Measurements from ENCODE around the gene ARHGEF11. TPM values are rescaled to one million over a fixed set of nuclear protein-coding genes. Genes with fewer than 3 reads are reported as not detected.

Gene ARHGEF11
- total and polyA plus RNA-seq, 2 of the 4 experiments (the other 2 are of a cell fraction): 16.8 to 17.2 TPM

DNA sequence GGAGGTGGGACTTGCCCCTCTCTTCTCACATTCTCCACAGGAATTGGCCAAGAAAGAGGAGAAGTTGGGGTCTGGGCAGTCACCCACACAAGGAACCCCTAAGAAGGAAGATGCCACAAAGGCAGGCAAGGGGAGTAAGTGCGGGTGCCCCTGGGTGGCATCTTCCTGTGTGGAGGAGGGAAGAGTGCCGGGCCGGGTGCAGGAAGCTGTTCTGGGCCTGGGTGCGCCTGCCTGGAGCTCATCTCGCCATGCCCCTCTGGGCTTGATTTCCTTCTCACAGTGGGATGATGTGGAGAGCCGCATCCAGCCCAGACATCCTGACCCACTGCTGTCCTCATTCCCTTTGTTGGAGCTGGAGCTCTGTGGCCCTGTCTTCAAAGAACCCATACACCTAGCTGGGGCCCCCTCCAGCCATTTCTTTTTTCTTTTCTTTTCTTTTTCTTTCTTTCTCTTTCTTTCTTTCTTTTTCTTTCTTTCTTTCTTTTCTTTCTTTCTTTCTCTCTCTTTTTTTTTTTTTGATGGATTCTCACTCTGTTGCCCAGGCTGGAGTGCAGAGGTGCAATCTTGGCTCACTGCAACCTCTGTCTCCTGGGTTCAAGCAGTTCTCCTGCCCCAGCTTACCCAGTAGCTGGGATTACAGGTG, 115.8 kb downstream of the ARHGEF11 start:
- Histone ChIP-seq H4K8ac (ENCODE audit: low read depth in 2 of 2, low read length in 2 of 2) (no peak overlapping the region), H3K79me1 (ENCODE audit: low read depth in 1 of 2, low read length in 2 of 2) (no peaks in the 10 kb centered on the region), H4K20me1 (ENCODE audit: insufficient read depth, low read length) (no peaks in the 10 kb centered on the region; the same call in 1 of the 2 replicates), H2AFZ (replicated peaks; ENCODE audit: low read length, poor library complexity) (no peak overlapping the region), H2AK5ac (ENCODE audit: low read depth, low read length) (no peak overlapping the region), H3K56ac (ENCODE audit: extremely low read depth, insufficient read depth, low read length) (no peak overlapping the region), H2BK5ac (ENCODE audit: low read depth, low read length, poor library complexity, severe bottlenecking) (no peak overlapping the region), H2AK9ac (replicated peaks; ENCODE audit: low read depth, low read length, poor library complexity) (no peak overlapping the region), H3K9me3 (ENCODE audit: control insufficient read depth, insufficient read depth, low read length) (no peaks in the 10 kb centered on the region), H3K4me1 (ENCODE audit: control insufficient read depth, insufficient read depth, low read length) (no peaks in the 10 kb centered on the region), H3K18ac (ENCODE audit: low read depth, low read length) (no peak overlapping the region), H3K4me3 (ENCODE audit: insufficient read depth, low read depth, low read length) (no peak overlapping the region), H3K14ac (replicated peaks; ENCODE audit: low read depth, low read length) (no peak overlapping the region), H3K4ac (ENCODE audit: low read depth, low read length) (no peak overlapping the region), H3K23ac (ENCODE audit: low read depth, low read length) (no peak overlapping the region), H3K9me1 (ENCODE audit: insufficient read depth, low read length) (no peaks in the 10 kb centered on the region; the same call in 1 of the 2 replicates), H3K9ac (ENCODE audit: low read depth, low read length) (no peak overlapping the region), H2BK20ac (ENCODE audit: low read depth, low read length) (no peak overlapping the region), H4K91ac (ENCODE audit: insufficient read depth, low read depth, low read length) (no peak overlapping the region), H2BK15ac (ENCODE audit: low read depth, low read length) (no peak overlapping the region), H3K27me3 (ENCODE audit: control insufficient read depth, insufficient read depth, low read length) (peaks cover 21% of the 10 kb centered on the region), H3K36me3 (ENCODE audit: control insufficient read depth, insufficient read depth, low read length) (no peaks in the 10 kb centered on the region), H3K27ac (ENCODE audit: insufficient read depth, low read length) (no peak overlapping the region), H2BK120ac (ENCODE audit: low read depth, low read length) (no peak overlapping the region), H4K5ac (ENCODE audit: low read depth, low read length) (no peak overlapping the region), H3K4me2 (ENCODE audit: low read depth, low read length) (no peak overlapping the region)
- dilution Hi-C loops (cut with HindIII; ENCODE audit: low sequenced_read_pairs, unreplicated experiment): no loop called here
- ChIA-PET POLR2A (ENCODE audit: unreplicated experiment) (no interaction called here), CTCF (interaction anchor here (1.0 kb wide), 1 partner anchor 204 kb away, joined by 4 read pairs; no protein-coding TSS in a partner anchor)
- intact Hi-C loops (cut with micrococcal nuclease): loop anchor here (10.0 kb wide), 1 partner anchor 205 kb away; the partner anchor contains the start of genes ISG20L2 and METTL25B
- no TSS peak for BruUV-seq (replicated peaks)
- WGBS, 2 experiments (ENCODE audit: extremely low coverage in 2 of 2, insufficient read length in 1 of 2): no CpG with 5 or more reads among the region's 6 CpGs
- DNase-seq: no peak
- in situ Hi-C loops (cut with MboI; ENCODE audit: low sequenced_read_pairs): loop anchor here (5.0 kb wide), 1 partner anchor 37 kb away; the partner anchor contains the start of gene PEAR1
- TF ChIP-seq, protein P1, sequence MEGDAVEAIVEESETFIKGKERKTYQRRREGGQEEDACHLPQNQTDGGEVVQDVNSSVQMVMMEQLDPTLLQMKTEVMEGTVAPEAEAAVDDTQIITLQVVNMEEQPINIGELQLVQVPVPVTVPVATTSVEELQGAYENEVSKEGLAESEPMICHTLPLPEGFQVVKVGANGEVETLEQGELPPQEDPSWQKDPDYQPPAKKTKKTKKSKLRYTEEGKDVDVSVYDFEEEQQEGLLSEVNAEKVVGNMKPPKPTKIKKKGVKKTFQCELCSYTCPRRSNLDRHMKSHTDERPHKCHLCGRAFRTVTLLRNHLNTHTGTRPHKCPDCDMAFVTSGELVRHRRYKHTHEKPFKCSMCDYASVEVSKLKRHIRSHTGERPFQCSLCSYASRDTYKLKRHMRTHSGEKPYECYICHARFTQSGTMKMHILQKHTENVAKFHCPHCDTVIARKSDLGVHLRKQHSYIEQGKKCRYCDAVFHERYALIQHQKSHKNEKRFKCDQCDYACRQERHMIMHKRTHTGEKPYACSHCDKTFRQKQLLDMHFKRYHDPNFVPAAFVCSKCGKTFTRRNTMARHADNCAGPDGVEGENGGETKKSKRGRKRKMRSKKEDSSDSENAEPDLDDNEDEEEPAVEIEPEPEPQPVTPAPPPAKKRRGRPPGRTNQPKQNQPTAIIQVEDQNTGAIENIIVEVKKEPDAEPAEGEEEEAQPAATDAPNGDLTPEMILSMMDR (conservative IDR thresholded peaks at IDR 0.05; ENCODE audit: low read depth, low read length): no peak
- no peak for TF ChIP-seq MAFK (IDR thresholded peaks at IDR 0.05; ENCODE audit: low read depth, low read length)
- TF ChIP-seq SMC3 (IDR thresholded peaks at IDR 0.05; ENCODE audit: low read depth, low read length): no peak
- TF ChIP-seq CEBPB (IDR thresholded peaks at IDR 0.05; ENCODE audit: low read depth, low read length): no peak
- ATAC-seq (ENCODE audit: low read depth): no peak

All from IMR-90 (cell line).